Measurements from ENCODE around the gene FAM83G.

Gene FAM83G

DNA sequence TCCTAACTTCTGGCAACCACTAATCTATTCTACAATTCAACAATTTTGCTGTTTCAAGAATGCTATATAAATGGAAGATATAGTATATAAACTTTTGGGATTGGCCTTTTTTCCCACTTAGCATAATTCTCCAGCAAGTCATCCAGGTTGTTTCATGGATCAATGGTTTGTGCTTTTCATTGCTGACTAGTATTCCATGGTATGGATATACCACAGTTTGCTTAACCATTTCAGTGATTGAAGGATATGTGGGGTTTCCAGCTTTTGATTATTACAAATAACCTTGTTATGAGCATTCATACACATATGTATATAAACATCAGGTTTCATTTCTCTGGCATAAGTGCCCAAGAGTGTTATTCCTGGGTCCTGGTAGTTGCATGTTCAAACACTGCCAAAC is 2.1 kb upstream of the FAM83G start:
- DNase-seq = no peak

DNA sequence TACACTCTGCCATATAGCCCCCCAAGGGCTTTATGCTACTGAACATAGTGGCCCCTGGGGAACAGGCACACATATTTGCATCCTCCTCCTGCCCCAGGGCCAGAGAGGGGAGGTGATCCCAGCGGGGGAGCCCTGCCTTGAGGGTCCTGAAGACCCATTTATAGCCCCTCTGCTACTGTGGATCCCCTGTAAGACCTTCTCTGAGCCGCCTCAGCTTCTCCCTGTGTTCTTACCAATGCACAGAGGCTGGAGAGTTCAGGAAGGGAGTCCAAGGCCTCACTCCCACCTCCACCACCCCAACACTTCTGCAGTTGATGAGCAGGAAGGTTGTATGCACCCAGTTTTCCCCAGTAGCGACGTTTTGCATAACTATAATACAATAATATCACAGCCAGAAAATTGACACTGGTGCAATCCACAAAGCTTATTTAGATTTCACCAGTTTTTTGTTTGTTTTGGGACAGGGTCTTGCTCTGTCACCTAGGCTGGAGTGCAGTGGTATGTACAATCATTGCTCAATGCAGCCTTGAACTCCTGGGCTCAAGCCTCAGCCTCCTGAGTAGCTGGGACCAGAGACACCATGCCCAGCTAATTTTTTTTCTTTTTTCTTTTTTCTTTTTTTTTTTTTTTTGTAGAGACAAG is 1.3 kb upstream of the FAM83G start:
- no peak for DNase-seq

DNA sequence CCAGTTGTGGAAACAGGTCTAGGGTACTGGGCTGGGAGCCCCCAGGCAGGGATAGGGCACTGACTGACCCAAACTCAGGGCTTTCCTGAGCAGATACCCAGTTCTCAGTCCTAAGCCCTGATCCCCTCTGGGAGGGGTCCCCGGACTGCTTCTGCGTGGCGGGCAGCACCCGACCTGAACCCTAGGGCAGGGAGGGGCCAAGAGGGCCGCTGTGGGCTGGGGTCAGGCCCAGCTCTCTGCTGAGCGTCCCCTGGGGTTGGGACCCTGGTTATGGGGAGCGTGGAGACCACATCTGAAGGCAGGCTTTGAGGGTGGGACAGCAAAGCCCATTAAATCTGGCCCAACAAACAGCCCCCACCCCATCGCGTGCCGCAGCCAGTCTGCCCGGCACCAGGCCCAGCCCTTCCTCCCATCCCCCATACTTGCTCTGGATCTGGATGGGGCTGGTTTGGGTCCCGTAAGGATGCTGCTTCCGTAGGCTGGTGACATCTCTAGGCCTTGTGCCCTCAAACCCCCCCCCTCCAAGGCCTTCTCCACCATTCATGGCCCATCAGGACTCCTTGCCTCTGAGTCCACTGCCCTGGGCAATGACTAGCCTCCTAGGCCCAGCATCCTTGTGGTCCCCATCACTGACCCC is 691 bp upstream of the FAM83G start:
- DNase-seq = no peak

DNA sequence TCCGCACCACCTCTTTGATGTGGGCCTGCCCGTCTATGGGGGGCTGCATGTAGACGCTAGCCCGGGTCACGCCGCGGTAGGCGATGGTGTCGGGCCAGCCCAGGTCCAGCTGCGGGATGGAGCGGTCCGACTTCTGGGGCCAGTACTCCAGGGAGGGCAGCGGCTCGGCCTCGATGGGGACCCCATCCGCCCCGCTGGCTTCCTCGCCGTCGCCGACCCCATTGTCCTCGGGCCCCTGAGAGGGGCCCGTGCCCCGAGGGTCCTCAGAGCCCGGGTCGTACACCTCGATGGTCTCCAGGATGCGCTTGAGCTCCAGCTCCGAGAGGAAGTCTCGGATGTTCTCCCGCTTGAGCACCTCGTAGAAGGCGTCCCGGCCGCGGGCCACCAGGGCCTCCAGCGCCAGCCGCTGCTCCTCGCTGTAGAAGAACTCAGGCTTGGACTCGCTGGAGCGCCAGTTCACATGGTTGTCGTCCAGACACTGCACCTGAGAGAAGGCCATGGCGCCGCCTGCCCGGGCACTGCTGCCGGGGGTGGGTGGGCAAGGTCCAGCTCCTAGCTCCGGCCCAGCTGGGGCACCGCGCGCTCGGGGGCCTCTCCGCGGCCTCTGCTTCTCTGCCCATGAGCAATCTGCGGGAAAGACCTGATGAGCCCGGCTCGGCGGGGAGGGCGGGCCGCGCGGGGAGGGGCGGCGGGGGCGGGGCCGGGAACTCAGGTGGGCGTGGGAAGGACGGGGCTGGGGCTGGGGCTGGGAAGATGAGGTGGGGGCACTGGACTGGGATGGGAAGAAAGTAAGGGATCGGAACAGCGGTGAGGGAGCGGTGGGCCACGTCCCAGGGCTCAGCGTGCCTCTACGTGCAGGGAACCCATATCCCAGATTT is 782 bp downstream of the FAM83G start:
- DNase-seq = peak; percentile 50

DNA sequence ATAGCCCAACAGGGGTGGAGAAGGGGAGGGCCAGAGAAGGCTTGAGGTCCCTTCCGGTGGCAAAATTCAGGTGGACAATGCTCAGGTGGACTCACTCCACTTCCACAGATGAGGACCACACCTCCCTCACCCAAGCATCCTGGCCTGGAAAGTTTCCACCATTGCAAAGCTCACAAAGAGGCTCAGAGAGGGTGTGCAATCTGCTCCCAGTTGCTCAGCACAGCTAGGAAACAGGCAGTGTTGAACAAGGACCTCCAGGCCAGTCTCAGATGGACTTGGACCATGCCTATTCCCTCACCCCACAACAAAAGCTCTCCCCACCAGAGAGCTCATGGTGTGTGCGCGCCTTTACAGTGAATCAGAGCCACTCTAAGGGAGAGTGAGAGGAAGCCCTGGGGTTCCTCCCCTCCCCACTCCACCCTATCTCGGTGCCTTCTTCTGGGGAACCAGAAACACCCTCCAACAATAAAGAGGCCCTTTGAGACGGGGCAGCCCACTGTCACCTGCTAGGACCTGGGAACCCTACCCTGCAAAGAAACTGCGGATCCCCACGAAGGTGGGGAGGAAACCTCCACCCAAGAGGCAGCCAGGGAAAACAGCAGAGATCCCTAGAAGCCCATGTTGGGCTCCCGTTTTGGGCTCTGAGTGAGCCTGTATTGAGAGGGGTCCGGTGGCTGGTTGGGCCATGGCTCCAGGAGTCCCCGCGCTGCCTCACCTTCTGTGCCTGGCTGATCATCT is 1.6 kb downstream of the FAM83G start:
- DNase-seq = no peak

DNA sequence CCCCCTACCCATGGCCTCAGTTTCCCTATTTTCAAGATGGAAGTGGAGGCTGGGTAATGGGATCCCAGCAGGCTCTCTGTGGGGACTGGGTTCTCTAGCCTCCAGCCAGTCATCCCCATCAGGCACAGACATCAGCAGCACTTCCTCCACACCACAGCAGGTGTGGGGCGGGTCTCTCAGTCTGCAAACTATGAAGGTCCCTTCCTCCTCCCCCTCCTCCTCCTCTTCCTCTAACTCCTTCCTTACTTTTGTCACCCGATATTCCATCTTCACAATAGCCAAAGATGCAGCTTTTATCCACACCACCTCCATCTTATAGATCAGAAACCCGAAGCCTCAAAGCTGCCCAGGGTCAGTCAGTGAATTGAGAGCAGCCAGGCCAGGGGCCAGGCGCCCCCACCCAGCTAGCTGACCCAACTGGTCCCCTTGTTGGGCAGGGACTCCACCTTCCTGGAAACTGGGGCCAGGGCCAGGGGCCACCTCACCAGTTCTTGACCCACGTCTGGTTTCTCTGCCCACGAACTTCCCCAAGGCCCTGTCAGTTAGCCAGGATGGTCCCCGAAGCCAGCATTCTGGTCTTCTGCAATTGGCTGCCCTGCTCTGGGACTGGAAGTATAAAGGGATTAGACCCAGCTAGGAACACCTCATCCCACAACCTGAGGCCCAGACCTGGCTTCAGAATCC is 2.5 kb downstream of the FAM83G start:
- DNase-seq = no peak

DNA sequence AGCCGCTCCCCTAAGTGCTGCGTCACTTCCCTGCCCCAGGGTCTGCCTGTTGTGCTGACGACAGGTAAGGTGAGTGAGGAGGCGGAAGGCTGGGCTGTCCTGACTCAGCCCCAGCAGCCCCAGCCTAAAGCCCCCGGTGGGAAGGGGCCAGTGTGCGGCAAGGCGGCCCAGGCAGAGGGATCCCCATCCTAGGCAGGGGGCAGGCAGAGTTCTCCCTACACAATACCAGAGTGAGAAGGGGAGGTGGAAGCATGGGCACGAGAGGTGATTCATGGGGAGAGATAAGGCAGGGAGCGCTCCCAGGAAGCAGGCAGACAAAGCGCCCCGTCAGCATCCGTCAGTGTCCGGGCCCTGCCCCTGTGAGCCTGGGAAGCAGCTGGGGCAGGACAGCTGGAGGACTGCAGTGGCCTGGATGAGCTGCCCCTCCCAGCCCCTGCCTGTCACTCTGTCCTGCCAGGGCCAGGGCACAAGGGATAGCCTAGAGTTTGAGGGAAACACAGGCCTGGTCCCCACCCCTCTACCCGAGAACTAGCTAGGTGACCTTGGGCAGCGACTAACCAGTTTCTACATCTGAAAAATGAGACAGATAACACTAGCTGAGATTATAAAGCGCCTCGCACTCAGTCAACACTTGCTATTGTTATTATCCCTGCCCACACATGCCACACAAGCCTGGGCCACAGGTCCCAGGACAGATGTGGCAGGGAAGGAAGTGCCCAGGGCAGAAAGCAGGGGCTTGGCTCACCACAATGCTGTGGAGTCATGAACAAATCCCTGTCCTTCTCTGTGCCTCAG is 3.8 kb downstream of the FAM83G start:
- DNase-seq = no peak

DNA sequence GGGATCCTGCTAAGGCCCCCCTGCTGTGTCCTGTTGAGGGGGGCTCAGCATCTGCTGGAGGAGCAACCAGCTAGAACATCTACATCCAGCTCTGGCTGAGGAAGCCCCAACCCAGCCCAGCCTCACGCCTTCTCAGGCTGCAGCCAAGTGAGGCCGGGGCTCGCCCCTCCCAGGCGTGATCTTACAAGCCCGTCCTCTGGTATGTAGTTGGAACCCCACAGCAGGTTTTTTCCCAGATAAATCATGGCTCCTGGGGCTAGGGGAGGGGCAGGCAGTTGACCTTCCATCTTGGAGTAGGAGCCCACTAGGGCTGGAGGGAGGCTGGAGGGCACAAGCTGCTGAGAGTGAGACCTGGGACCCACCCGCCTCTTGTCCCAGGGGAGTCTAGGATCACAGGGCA is 4.7 kb downstream of the FAM83G start:
- no peak for DNase-seq

DNA sequence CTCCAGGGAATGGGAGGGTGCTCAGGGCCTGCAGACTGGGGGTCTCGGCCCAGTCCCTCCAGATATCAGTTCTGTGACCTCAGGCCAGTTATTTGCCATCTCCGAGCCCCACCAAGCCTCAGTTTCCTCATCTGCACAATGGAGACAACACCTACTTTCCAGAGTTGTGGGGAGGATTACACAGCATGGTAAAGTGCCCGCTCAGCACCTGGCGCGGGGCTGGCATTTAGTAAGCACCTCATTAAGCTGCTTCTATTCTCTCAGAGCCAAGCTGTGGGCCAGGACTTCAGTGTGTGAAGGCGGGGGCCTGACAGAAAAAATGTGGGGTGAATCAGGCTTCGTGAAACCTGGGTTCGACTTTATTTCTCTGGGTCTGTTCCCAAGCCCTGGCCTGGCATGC is 5.2 kb downstream of the FAM83G start:
- DNase-seq = no peak

DNA sequence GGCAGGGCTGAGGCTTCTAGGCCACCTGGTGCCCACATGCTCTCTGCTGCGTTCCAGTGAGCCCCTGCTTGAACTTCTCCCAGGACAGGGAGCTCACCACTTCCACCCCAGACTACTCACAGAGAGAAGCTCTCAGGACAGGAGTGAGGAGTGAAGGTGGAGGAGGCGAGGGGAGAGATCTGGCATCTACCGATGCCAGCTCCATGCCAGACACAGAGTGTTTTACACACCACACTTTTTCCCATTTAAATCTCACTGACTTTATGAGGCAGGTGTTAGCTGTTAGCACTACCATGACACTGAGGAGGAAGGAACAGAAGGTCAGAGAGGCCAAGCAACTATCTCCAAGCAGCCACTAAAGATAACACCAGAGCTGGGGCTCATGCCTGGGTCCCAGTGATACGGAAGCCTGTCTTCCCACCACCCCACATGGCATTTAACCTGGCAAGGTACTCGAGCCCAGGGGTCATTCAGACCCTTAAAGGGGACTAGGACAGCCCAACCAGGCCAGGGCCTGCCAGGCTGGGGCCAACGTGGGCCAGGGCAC is 6.8 kb downstream of the FAM83G start:
- no peak for DNase-seq

DNA sequence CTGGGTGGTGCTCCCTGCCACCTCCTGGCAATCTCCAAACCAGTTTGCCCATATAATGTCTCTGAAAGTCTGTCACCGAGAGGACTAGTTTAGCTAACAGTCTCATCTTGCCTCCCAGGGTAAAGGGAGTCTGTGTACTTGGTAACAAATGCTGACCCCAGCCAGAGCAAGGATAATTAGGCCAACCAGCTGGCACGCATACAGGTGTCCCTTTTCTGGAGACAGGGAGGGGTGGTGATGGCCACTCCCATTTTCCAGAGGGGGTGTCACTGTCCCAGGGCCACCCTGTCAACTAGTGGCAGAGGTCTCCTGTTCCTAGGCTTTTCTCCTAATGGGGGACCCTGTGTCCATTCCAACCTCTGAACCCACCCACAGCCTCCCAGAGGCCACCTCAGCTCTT is 8.1 kb downstream of the FAM83G start:
- DNase-seq = no peak

DNA sequence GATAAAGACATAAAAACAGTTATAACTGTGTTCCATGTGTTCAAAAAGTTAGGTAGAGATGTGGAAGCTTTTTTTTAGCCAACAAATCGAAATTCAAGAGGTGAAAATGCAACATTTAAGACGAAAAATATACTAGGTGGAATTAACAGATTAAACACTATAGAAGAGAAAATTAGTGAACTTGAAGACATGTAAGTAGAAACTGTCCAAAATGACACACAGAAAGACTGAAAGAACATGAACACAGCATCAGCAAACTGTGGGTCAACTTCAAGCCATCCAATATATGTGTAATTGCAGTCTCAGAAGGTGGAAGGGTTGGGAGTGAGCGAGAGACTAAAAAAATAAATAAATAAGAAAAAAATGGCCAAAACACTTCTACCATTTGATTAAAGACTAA is 9.3 kb downstream of the FAM83G start:
- DNase-seq = no peak

DNA sequence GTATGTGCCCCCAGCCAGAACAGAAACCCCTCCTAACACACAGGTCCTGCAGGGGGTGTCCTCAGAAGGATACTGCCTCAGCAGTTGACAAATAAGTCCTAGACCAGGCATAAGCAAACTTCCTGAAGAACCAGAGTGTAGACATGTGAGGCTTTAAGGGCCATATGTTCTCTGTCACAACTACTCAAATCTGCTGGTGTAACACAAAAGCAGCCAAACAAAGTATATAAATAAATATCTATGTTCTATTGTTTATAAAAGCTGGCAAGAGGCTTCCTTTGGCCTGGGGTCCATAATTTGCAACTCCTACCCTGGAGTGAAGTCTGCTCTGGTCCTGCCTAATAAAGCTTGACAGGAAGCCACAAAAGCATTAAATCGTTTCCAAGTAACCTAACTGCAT is 9.9 kb downstream of the FAM83G start:
- no peak for DNase-seq

DNA sequence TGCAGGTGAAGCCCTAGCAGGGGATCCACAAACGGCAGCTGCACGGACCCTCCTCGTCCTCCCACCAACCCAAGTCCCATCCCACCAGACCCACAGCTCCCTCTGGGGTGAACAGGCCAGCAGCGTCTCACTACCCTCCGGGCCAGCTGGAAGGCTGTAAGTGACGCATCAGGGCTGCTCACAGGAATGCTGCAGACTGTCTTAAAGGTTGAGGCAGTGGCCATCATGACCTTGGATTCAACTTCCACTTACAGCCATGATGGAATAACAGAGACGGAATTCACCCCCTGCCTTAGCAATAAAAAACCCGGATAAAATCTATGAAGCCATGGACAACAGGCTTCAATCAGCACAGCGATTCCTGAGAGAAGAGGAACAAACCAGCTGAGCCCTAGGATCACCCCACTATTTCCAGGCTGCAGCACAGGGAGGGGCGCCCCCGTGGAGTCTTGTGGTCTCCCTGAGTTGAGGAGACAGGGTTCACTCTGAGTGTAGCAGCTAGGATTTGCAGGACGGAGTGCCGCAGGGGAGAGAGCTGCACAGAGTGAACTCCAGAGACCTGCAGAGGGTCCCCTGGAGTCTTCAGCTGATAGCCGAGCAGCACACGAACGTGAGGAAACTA is 10.5 kb downstream of the FAM83G start:
- no peak for DNase-seq

DNA sequence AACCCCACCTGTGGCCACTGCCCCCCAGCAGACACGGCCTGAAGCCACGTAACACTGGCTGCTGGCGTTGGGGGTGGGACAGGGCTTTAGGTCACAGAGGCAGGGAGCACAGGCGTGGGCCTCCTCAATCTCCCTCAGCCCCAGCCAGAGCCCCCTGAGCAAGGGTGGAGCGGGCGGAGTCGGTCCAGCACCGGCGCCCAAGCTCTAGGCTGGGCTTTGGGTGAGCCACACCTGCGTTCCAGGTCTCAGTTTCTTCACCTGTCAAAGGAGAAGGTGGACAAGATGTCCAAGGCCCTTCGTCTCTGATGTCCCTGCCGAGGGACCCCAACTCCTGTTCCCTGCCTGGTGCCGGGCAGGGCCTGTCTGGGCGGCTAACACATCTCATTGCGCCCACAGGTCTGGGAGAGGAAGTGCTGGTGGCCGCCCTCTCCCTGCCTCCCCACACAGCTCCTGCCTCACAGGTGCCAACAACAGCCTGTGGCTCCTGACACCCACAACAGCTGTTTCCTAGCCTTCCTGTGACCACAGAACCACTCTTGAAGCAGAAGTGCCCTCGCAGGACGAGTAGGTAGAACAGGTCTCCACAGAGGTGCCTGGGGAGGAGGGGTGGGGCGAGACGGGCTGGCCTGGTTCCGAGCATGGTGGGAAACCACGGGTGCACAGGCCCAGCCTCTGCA is 12.0 kb downstream of the FAM83G start:
- no peak for DNase-seq

DNA sequence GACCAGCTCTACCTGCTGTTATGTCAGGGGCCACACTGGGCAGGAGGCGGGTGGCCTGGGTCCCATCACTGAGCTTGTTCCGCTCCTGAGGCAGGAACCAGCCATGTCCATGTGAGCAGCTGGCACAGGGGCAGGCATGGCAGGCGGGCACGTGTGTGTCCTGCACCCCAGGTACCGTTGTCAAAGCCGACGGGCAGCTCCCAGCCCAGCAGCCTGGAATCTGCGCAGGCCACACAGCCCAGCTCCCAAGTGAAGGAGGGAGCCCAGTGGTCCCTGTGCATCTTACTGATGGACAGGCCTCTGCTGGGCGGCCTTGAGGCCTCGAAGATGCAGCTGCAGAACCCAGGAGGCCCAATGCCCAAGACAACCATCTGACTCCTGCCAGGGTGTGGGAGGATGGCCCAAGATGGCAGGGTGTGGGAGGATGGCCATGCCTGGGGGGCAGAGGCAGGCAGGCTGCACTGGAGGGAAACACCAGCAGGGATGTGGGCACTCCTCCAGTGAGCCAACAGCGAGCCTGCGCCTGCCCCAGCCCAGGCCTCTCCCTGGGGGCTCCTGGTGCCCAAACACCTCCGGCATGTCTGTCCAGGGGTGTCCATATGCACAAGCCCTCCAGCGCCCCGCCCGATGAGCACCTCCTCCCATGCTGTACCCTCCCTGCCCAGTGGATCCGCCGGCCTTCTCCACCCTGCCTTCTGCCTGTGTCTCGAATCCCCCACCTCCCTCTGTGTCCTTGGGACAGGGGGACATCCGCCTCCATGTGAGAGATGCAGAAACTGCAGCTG is 12.8 kb downstream of the FAM83G start:
- no peak for DNase-seq

DNA sequence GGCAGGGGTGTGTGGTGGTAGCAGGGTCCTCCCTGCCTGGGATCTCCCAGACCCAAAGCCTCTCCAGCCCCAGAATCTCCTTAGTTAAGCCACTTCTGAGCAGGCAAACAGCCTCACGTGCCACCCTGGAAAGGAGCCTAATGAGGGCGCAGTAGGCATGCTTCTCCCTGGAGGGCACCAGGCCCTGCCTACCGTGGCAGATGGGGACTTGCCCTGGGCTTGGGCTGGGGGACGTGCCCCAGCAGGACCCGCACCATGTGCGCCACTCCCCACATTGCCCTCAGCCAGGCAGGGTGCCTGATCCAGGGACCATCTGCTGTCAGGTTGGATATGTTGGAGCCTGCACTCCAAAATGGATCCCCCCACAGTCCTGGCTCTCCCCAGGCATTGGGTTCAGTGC is 14.2 kb downstream of the FAM83G start:
- DNase-seq = no peak

DNA sequence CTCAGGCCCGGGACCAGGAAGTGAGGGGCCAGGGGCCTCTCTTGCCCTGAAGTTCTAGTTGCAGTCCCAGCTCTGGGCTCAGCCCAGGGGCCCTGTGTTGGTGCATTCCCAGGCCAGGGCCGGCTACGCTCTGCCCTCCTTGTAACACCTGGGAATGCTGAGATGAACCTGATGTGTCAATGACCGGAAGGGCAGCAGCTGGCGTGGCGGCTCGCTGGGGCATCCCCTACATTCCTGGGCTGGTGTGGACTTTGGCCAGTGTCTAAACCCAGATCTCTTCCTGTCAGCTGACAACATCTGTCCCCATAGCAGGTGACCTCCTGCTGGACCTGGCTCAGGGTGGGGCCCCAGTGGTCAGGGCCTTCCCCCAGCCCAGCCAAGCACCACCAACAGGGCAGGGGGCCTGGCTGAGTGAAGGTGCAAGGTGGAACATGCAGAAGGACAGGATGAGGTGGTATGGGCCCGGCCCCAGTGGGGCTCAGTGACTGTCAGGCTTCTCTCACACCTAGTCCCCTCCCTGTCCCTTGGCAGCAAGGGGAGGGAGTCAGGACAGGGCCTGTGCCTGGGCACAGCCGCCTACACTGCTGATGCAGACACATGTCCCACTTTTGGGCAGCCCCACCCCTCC is 15.9 kb downstream of the FAM83G start:
- DNase-seq = no peak

DNA sequence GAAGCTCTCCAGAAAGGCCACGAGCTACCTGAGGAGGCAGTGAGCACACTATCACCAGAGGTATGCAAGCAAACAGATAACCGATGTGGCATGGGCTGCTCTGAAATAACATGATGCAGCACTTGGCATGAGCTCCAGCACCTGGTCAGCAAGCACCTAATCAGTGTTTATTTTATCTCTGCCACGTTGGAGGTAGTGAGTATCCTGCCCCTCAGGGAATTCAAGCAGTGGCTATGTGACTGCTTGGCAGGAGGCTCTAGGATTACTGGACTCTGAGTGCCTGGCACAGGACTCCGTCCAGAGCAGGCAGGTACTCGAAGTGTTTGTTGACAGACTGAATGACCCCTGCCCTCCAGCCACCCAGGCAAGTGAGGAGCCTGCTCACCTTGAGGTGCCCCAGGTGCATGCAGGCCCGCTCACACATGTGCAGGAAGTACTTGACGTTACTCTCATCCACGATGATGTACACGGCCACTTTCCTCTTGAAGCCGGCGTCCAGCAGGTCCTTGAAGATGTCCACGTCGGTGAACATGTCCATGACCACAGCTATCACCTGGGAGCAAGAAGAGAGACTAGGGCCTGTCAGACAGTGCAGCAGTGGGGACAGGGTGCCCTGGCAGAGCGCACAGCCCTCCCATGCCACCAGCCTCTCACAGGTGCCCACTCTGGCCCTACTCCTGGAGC is 16.6 kb downstream of the FAM83G start:
- DNase-seq = no peak
